H1 (cell line): ENCODE measurements around the gene CPSF2.

ENCODE experiments used
- CTCF ChIP-seq, 3 experiments: IDR thresholded peaks; 1 replicate in 2 of 3; 2 replicates in 1 of 3; pipeline versions ENCODE4 v1.5.1 to v1.6.1; 2011; ENCODE audit warnings: low read length in 3 of 3, mild to moderate bottlenecking in 3 of 3, inconsistent platforms in 2 of 3, low read depth in 1 of 3, moderate library complexity in 1 of 3; ENCODE audit not compliant: insufficient read depth in 1 of 3; ENCODE audit errors: control extremely low read depth in 1 of 3
- POLR2A ChIP-seq, 2 experiments: IDR thresholded peaks; 1 replicate in 1 of 2; 2 replicates in 1 of 2; pipeline ENCODE4 v1.6.1; 2011; ENCODE audit warnings: low read depth in 2 of 2, low read length in 2 of 2, mild to moderate bottlenecking in 2 of 2; ENCODE audit errors: control extremely low read depth in 1 of 2

- no peak for TF ChIP-seq POLR2A (IDR thresholded peaks at IDR 0.05; ENCODE audit: control extremely low read depth in 1 of 2, low read depth in 2 of 2, low read length in 2 of 2)
- no peak for TF ChIP-seq CTCF (IDR thresholded peaks at IDR 0.05; ENCODE audit: control extremely low read depth in 1 of 3, insufficient read depth in 1 of 3, low read depth in 1 of 3, low read length in 3 of 3)
Observed at GRCh38 chr14:92190768-92191167, 69.0 kb downstream of the CPSF2 start.
